IPS-18c (cell line): ENCODE results near the gene TNNC2.

ENCODE experiments used
- H3K4me3 ChIP-seq: 2 replicates; pipeline ENCODE4 v1.7.0; 2013; ENCODE audit warnings: low read depth, mild to moderate bottlenecking, low read length, moderate library complexity; ENCODE audit not compliant: insufficient read depth
- H3K9me3 ChIP-seq: one replicate; pipeline ENCODE4 v1.6.1; 2013; ENCODE audit warnings: mild to moderate bottlenecking, low read length, moderate library complexity; ENCODE audit not compliant: control insufficient read depth, insufficient read depth

Gene TNNC2

GRCh38 chr20:45852326-45852725 is 25.2 kb upstream of the TNNC2 start:
- H3K4me3 ChIP-seq, result no peak overlapping the region
- no peaks in the 10 kb centered on the region for H3K9me3 ChIP-seq

GRCh38 chr20:45851501-45851900 is 24.4 kb upstream of the TNNC2 start:
- Histone ChIP-seq H3K9me3 (no peaks in the 10 kb centered on the region), H3K4me3 (no peak overlapping the region)

- Histone ChIP-seq H3K4me3 (no peak overlapping the region), H3K9me3 (no peaks in the 10 kb centered on the region)
Measured at GRCh38 chr20:45850926-45851325, 23.8 kb upstream of the TNNC2 start.

- Histone ChIP-seq H3K4me3 (no peak overlapping the region), H3K9me3 (no peaks in the 10 kb centered on the region)
Measured at GRCh38 chr20:45850238-45850637, 23.1 kb upstream of the TNNC2 start.

GRCh38 chr20:45848969-45849582 is 22.0 kb upstream of the TNNC2 start:
- Histone ChIP-seq H3K9me3 (no peaks in the 10 kb centered on the region), H3K4me3 (no peak overlapping the region)

- Histone ChIP-seq H3K9me3 (no peaks in the 10 kb centered on the region), H3K4me3 (no peak overlapping the region)
Measured at GRCh38 chr20:45848421-45848820, 21.3 kb upstream of the TNNC2 start.

GRCh38 chr20:45845452-45845851 is 18.3 kb upstream of the TNNC2 start:
- Histone ChIP-seq H3K9me3 (no peaks in the 10 kb centered on the region), H3K4me3 (no peak overlapping the region)

GRCh38 chr20:45843506-45843905 is 16.4 kb upstream of the TNNC2 start:
- Histone ChIP-seq H3K9me3 (no peaks in the 10 kb centered on the region), H3K4me3 (no peak overlapping the region)

GRCh38 chr20:45842169-45842812 is 15.2 kb upstream of the TNNC2 start:
- Histone ChIP-seq H3K4me3 (no peak overlapping the region), H3K9me3 (no peaks in the 10 kb centered on the region)

- Histone ChIP-seq H3K4me3 (no peak overlapping the region), H3K9me3 (no peaks in the 10 kb centered on the region)
Measured at GRCh38 chr20:45841407-45842129, 14.5 kb upstream of the TNNC2 start.

- Histone ChIP-seq H3K9me3 (no peaks in the 10 kb centered on the region), H3K4me3 (no peak overlapping the region)
Measured at GRCh38 chr20:45840700-45841198, 13.6 kb upstream of the TNNC2 start.

GRCh38 chr20:45836841-45837240 is 9.7 kb upstream of the TNNC2 start:
- H3K9me3 ChIP-seq, result no peaks in the 10 kb centered on the region
- no peak overlapping the region for H3K4me3 ChIP-seq

GRCh38 chr20:45835825-45836224 is 8.7 kb upstream of the TNNC2 start:
- Histone ChIP-seq H3K4me3 (peak overlapping the region; percentile 6; the same call in 1 of the 2 replicates), H3K9me3 (no peaks in the 10 kb centered on the region)

GRCh38 chr20:45835329-45835765 is 8.2 kb upstream of the TNNC2 start:
- Histone ChIP-seq H3K9me3 (no peaks in the 10 kb centered on the region), H3K4me3 (peak overlapping the region; percentile 6; the same call in 1 of the 2 replicates)

- H3K4me3 ChIP-seq, result peak overlapping the region; percentile 81; the same call in 1 of the 2 replicates
- no peaks in the 10 kb centered on the region for H3K9me3 ChIP-seq
Measured at GRCh38 chr20:45834797-45835161, 7.7 kb upstream of the TNNC2 start.

- Histone ChIP-seq H3K4me3 (peak overlapping the region; percentile 81), H3K9me3 (no peaks in the 10 kb centered on the region)
Measured at GRCh38 chr20:45833883-45834796, 7.0 kb upstream of the TNNC2 start.
